ENCODE measurements around the gene MC1R.
"Not testable (repeated sequence)": the region's sequence is repeated elsewhere in the genome, so short reads cannot be mapped to it uniquely, and the experiment has no call there.

Gene MC1R

GRCh38 chr16:89914642-89915285 is 3.9 kb upstream of the MC1R start:
- not testable (repeated sequence) for DNase-seq (ENCODE audit: low read depth)

GRCh38 chr16:89915303-89916232 is 3.1 kb upstream of the MC1R start:
- DNase-seq (ENCODE audit: low read depth): no peak

GRCh38 chr16:89917773-89918452 is 749 bp upstream of the MC1R start:
- peak; percentile 93 for DNase-seq (ENCODE audit: low read depth)

- no peak for DNase-seq (ENCODE audit: low read depth)
Measured at GRCh38 chr16:89919535-89920406, 1.1 kb downstream of the MC1R start.

GRCh38 chr16:89920723-89921122 is 2.1 kb downstream of the MC1R start:
- no peak for DNase-seq (ENCODE audit: low read depth)

GRCh38 chr16:89921131-89921701 is 2.6 kb downstream of the MC1R start:
- no peak for DNase-seq (ENCODE audit: low read depth)

GRCh38 chr16:89921702-89922476 is 3.2 kb downstream of the MC1R start:
- DNase-seq (ENCODE audit: low read depth): peak; percentile 94

- peak; percentile 94 for DNase-seq (ENCODE audit: low read depth)
Measured at GRCh38 chr16:89922477-89922883, 3.8 kb downstream of the MC1R start.

GRCh38 chr16:89922884-89923639 is 4.4 kb downstream of the MC1R start, which contains the start of gene TUBB3:
TUBB3 (plus strand) TSS chr16:89923342; CDS start chr16:89923402, 60 bp downstream.
- peak; percentile 86 for DNase-seq (ENCODE audit: low read depth)

GRCh38 chr16:89923640-89924296 is 5.1 kb downstream of the MC1R start:
- DNase-seq (ENCODE audit: low read depth): no peak

GRCh38 chr16:89924297-89924924 is 5.7 kb downstream of the MC1R start:
- peak; percentile 52 for DNase-seq (ENCODE audit: low read depth)

- no peak for DNase-seq (ENCODE audit: low read depth)
Measured at GRCh38 chr16:89924925-89925307, 6.3 kb downstream of the MC1R start.

- no peak for DNase-seq (ENCODE audit: low read depth)
Measured at GRCh38 chr16:89925596-89926079, 7.0 kb downstream of the MC1R start.

- no peak for DNase-seq (ENCODE audit: low read depth)
Measured at GRCh38 chr16:89931305-89931896, 12.7 kb downstream of the MC1R start.

GRCh38 chr16:89931964-89932363 is 13.3 kb downstream of the MC1R start:
- DNase-seq (ENCODE audit: low read depth): no peak

- not testable (repeated sequence) for DNase-seq (ENCODE audit: low read depth)
Measured at GRCh38 chr16:89934019-89934418, 15.4 kb downstream of the MC1R start.

- no peak for DNase-seq (ENCODE audit: low read depth)
Measured at GRCh38 chr16:89934611-89935553, 16.2 kb downstream of the MC1R start.

Measured in fibroblast of gingiva (primary cell).